Measurements from ENCODE around the gene PLG. TPM values are rescaled to one million over a fixed set of nuclear protein-coding genes. Genes with fewer than 3 reads are reported as not detected.
"Not testable (repeated sequence)": the region's sequence is repeated elsewhere in the genome, so short reads cannot be mapped to it uniquely, and the experiment has no call there.

Gene PLG
- total RNA-seq, 2 experiments from 2014 or later = not detected

GRCh38 chr6:160755165-160755564 is 53.1 kb downstream of the PLG start:
- no peak overlapping the region for H3K4me3 Mint-ChIP-seq
- ChIA-PET CTCF (interaction anchor here (1.0 to 1.8 kb wide), 3 partner anchors 12 to 616 kb away, joined by 3 to 7 read pairs (median 5); no protein-coding TSS in a partner anchor), POLR2A (no interaction called here)
- ATAC-seq (no peak), DNase-seq (no peak)
- no peak overlapping the region for H3K27ac Mint-ChIP-seq
- H3K9me3 Mint-ChIP-seq (ENCODE audit: low read depth) = no peaks in the 10 kb centered on the region
- H3K27me3 Mint-ChIP-seq = peaks cover 36% of the 10 kb centered on the region
- no peaks in the 10 kb centered on the region for H3K36me3 Mint-ChIP-seq (ENCODE audit: low read depth)
- H3K4me1 Mint-ChIP-seq = no peaks in the 10 kb centered on the region
- intact Hi-C loops (cut with DNase I, micrococcal nuclease) = no loop called here

DNA sequence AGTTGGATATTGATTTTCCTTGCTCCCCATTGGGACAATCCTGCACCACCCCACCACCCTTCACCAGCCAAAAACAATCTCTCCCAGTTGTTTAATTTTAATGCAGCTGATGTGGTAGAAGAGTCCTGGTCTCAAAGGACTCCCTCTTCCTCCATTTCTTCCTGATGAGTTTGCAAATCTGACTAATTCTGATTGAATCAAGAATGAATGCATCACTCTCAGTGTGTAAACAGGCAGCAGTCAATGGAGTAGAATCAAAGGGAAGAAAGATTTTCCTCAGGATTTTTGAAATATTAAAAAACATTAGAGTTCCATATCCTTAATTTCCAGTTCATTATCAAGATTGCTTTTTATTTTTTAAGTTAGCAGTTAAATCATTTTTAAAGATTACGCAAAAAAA is 54.0 kb downstream of the PLG start:
- ATAC-seq (no peak), DNase-seq (no peak)
- intact Hi-C loops (cut with DNase I, micrococcal nuclease) = no loop called here
- H3K27me3 Mint-ChIP-seq = peaks cover 33% of the 10 kb centered on the region
- H3K4me3 Mint-ChIP-seq = no peak overlapping the region
- ChIA-PET CTCF (interaction anchor here (1.1 to 1.8 kb wide), 2 partner anchors 23 to 615 kb away, joined by 3 to 7 read pairs; no protein-coding TSS in a partner anchor), POLR2A (no interaction called here)
- no peak overlapping the region for H3K27ac Mint-ChIP-seq
- H3K9me3 Mint-ChIP-seq (ENCODE audit: low read depth) = no peaks in the 10 kb centered on the region
- H3K36me3 Mint-ChIP-seq (ENCODE audit: low read depth) = no peaks in the 10 kb centered on the region
- no peaks in the 10 kb centered on the region for H3K4me1 Mint-ChIP-seq

DNA sequence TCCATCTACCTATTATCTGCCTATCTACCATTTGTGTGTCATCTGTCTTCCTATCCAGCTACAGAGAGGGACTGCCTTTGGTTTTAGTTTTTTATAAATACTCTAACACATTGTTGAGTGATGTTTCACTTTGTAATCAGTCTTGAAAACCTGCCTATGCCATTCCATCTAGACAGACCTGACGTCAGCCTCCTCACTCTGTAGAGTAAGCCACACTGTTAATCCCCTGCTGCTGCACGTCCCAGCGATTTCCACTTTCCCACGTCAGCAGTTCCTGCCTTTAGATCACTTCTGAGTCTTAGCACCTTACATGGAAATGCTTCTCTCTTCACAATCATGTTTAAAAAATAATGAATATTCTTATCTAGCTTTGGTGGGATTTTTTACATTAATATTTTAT is 54.8 kb downstream of the PLG start:
- ChIA-PET CTCF (no interaction called here), POLR2A (no interaction called here)
- H3K4me1 Mint-ChIP-seq = no peaks in the 10 kb centered on the region
- H3K4me3 Mint-ChIP-seq = no peak overlapping the region
- no peak overlapping the region for H3K27ac Mint-ChIP-seq
- no peaks in the 10 kb centered on the region for H3K36me3 Mint-ChIP-seq (ENCODE audit: low read depth)
- H3K9me3 Mint-ChIP-seq (ENCODE audit: low read depth) = no peaks in the 10 kb centered on the region
- ATAC-seq = no peak
- no peak for DNase-seq
- intact Hi-C loops (cut with DNase I, micrococcal nuclease) = no loop called here
- peaks cover 31% of the 10 kb centered on the region for H3K27me3 Mint-ChIP-seq

DNA sequence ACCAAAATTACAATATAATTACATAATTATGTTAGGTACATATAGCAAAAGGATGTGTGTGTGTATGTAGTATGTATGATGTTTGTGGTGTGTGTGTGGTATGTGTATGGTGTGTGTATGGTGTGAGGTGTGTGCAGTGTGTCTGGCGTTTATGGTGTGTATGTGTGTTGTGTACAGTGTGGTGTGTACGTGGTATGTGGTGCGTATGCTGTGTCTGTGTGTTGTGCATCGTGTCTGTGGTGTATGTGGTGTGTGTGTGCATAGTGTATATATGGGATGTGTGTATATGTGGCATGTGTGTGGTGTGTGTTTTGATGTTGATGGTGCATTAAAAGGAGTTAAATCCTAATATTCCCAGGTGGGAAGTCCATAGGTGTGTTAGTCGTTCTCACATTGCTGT is 62.8 kb downstream of the PLG start:
- POLR2A ChIA-PET = no interaction called here
- intact Hi-C loops (cut with DNase I, micrococcal nuclease) = no loop called here
- H3K4me3 Mint-ChIP-seq = no peak overlapping the region

GRCh38 chr6:160765412-160765811 is 63.4 kb downstream of the PLG start:
- Mint-ChIP-seq H3K9me3 (ENCODE audit: low read depth) (peaks cover 6% of the 10 kb centered on the region), H3K4me1 (peaks cover 7% of the 10 kb centered on the region), H3K27ac (no peak overlapping the region), H3K27me3 (peaks cover 31% of the 10 kb centered on the region), H3K4me3 (no peak overlapping the region), H3K36me3 (ENCODE audit: low read depth) (no peaks in the 10 kb centered on the region)
- CTCF ChIA-PET = interaction anchor here (1.1 kb wide), 1 partner anchor 112 kb away, joined by 3 read pairs; no protein-coding TSS in a partner anchor
- POLR2A ChIA-PET = no interaction called here
- no peak for ATAC-seq
- DNase-seq = no peak
- intact Hi-C loops (cut with DNase I, micrococcal nuclease) = no loop called here

More for the DNA sequence above, 62.8 kb downstream of the PLG start:
- Mint-ChIP-seq H3K36me3 (ENCODE audit: low read depth) (no peaks in the 10 kb centered on the region), H3K9me3 (ENCODE audit: low read depth) (peaks cover 6% of the 10 kb centered on the region), H3K27ac (no peak overlapping the region), H3K27me3 (peaks cover 31% of the 10 kb centered on the region), H3K4me1 (peaks cover 7% of the 10 kb centered on the region)
- DNase-seq (no peak), ATAC-seq (no peak)
- CTCF ChIA-PET = no interaction called here

GRCh38 chr6:160766657-160766988 is 64.6 kb downstream of the PLG start:
- ATAC-seq (no peak), DNase-seq (no peak)
- Mint-ChIP-seq H3K4me3 (no peak overlapping the region), H3K4me1 (peaks cover 7% of the 10 kb centered on the region), H3K9me3 (ENCODE audit: low read depth) (peaks cover 6% of the 10 kb centered on the region), H3K27ac (no peak overlapping the region), H3K36me3 (ENCODE audit: low read depth) (no peaks in the 10 kb centered on the region), H3K27me3 (peaks cover 31% of the 10 kb centered on the region)
- POLR2A ChIA-PET = no interaction called here
- CTCF ChIA-PET = interaction anchor here (0.8 to 1.3 kb wide), 6 partner anchors 8 to 33 kb away, joined by 3 to 5 read pairs (median 4); no protein-coding TSS in a partner anchor
- intact Hi-C loops (cut with DNase I, micrococcal nuclease) = loop anchor here in 1 of 2 experiments (1.0 kb wide), 1 partner anchor 33 kb away; no protein-coding TSS in a partner anchor

DNA sequence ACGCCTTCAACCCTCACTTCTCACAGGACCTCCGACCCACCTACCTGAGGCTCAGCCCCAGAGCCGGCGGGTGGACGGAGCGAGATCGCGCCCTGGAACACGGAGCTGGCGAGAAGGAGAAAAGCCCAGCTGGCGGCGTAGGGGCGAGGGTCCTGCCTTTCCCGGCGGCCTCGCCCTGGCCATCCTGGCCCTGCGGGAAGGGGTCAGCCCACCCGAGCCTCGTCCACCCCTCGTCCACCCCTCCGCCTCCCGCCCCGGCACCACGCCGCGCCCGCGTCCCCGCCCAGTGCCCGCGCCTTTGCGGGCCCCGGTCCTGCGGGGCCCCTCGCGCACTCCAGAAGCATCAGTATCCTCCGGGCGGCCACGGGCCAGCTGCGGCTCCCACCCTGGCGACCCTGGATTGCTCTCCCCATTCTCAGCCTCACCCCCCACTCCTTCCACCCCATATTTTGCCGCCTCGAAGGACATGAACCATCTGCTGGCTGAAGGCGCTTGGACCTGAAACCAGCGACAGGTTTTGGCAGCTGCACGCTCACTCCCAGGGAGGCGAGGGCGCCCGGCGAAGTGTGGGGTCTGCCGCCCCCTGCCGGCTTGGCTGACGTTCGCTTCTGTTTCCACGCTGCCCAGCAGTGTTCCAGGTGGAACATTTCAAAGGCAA is 65.1 kb downstream of the PLG start:
- CTCF ChIA-PET = interaction anchor here (0.6 to 1.3 kb wide), 8 partner anchors 8 to 1388 kb away, joined by 3 to 5 read pairs (median 3); no protein-coding TSS in a partner anchor
- Mint-ChIP-seq H3K9me3 (ENCODE audit: low read depth) (peaks cover 6% of the 10 kb centered on the region), H3K4me3 (peak overlapping the region; percentile 60), H3K27ac (no peak overlapping the region), H3K4me1 (peaks cover 7% of the 10 kb centered on the region), H3K27me3 (peaks cover 33% of the 10 kb centered on the region), H3K36me3 (ENCODE audit: low read depth) (no peaks in the 10 kb centered on the region)
- peak; percentile 86 for ATAC-seq
- intact Hi-C loops (cut with DNase I, micrococcal nuclease) = loop anchor here (1.0 kb wide), 2 partner anchors 34 to 247 kb away; no protein-coding TSS in a partner anchor
- peak; percentile 75 for DNase-seq
- POLR2A ChIA-PET = no interaction called here

GRCh38 chr6:160767647-160768019 is 65.6 kb downstream of the PLG start:
- no peaks in the 10 kb centered on the region for H3K36me3 Mint-ChIP-seq (ENCODE audit: low read depth)
- no peak overlapping the region for H3K27ac Mint-ChIP-seq
- peaks cover 29% of the 10 kb centered on the region for H3K27me3 Mint-ChIP-seq
- intact Hi-C loops (cut with DNase I, micrococcal nuclease) = loop anchor here in 1 of 2 experiments (1.0 kb wide), 2 partner anchors 34 to 247 kb away; no protein-coding TSS in a partner anchor
- DNase-seq = no peak
- ATAC-seq = no peak
- H3K4me3 Mint-ChIP-seq = no peak overlapping the region
- H3K4me1 Mint-ChIP-seq = peaks cover 7% of the 10 kb centered on the region
- ChIA-PET POLR2A (no interaction called here), CTCF (interaction anchor here (0.6 to 1.3 kb wide), 3 partner anchors 9 to 172 kb away, joined by 3 read pairs; no protein-coding TSS in a partner anchor)
- H3K9me3 Mint-ChIP-seq (ENCODE audit: low read depth) = peaks cover 2% of the 10 kb centered on the region

DNA sequence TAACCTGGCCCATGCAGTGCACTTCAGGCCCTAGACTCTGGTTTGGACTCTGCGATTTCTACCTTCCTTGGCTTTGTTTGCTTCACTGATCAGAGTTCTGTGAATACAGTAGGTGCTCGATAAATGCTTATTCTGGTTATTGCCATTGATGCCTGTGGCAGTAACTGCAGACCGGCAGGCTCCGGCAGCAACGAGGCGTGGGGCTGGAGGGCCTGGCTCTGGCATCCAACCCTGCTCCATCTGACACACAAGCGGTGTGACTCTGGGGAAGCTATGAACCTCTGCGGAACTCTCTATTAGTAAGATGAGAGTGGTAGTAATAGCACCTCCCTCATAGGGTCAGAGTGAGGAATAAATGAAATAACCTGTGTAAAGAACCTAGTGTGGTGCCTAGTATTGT is 66.1 kb downstream of the PLG start:
- no peaks in the 10 kb centered on the region for H3K9me3 Mint-ChIP-seq (ENCODE audit: low read depth)
- intact Hi-C loops (cut with DNase I, micrococcal nuclease) = no loop called here
- CTCF ChIA-PET = interaction anchor here (0.6 to 1.3 kb wide), 2 partner anchors 10 to 12 kb away, joined by 3 read pairs; no protein-coding TSS in a partner anchor
- H3K27ac Mint-ChIP-seq = no peak overlapping the region
- peaks cover 27% of the 10 kb centered on the region for H3K27me3 Mint-ChIP-seq
- no peaks in the 10 kb centered on the region for H3K36me3 Mint-ChIP-seq (ENCODE audit: low read depth)
- POLR2A ChIA-PET = no interaction called here
- peaks cover 7% of the 10 kb centered on the region for H3K4me1 Mint-ChIP-seq
- ATAC-seq (no peak), DNase-seq (no peak)
- no peak overlapping the region for H3K4me3 Mint-ChIP-seq

DNA sequence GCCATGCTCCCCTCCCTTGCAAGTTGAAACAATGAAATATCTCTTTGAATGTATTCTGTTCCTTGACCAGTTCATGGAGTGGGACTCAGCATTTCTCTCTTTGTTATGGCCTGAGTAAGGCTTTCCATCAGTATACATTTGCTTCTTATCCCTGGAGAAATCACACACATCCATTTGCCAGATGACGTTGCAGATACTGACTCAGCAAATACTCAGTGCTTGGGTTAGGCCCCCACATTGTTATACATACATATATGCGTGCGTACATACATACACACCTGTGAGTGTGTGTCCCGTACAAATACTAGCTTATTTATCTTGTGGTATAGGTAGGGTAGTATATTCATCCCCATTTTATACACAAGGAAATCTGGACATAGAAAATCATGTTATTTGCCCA is 72.4 kb downstream of the PLG start:
- DNase-seq (no peak), ATAC-seq (no peak)
- H3K4me1 Mint-ChIP-seq = no peaks in the 10 kb centered on the region
- H3K36me3 Mint-ChIP-seq (ENCODE audit: low read depth) = no peaks in the 10 kb centered on the region
- intact Hi-C loops (cut with DNase I, micrococcal nuclease) = no loop called here
- POLR2A ChIA-PET = no interaction called here
- no peak overlapping the region for H3K27ac Mint-ChIP-seq
- H3K4me3 Mint-ChIP-seq = no peak overlapping the region
- CTCF ChIA-PET = no interaction called here
- H3K27me3 Mint-ChIP-seq = peaks cover 5% of the 10 kb centered on the region
- H3K9me3 Mint-ChIP-seq (ENCODE audit: low read depth) = no peaks in the 10 kb centered on the region

- Mint-ChIP-seq H3K9me3 (ENCODE audit: low read depth) (no peaks in the 10 kb centered on the region), H3K4me3 (no peak overlapping the region), H3K27ac (no peak overlapping the region), H3K4me1 (no peaks in the 10 kb centered on the region), H3K27me3 (peaks cover 7% of the 10 kb centered on the region), H3K36me3 (ENCODE audit: low read depth) (no peaks in the 10 kb centered on the region)
- ChIA-PET POLR2A (no interaction called here), CTCF (no interaction called here)
- DNase-seq (no peak), ATAC-seq (no peak)
- intact Hi-C loops (cut with DNase I, micrococcal nuclease) = no loop called here
Observed at GRCh38 chr6:160775792-160776580, 73.9 kb downstream of the PLG start.

DNA sequence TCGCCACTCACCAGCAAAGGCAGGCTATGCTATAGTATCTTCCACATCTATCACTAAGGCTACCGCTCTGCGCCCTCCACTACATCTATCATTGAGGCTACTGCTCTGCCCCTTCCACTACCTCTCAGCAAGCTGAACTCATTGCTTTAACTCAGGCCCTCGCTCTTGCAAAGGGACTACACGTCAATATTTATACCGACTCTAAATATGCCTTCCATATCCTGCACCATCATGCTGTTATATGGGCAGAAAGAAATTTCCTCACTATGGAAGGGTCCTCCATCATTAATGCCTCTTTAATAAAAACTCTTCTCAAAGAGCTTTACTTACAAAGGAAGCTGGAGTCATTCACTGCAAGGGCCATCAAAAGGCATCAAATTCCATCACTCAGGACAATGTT is 77.1 kb downstream of the PLG start:
- ATAC-seq; POLR2A ChIA-PET; H3K27ac Mint-ChIP-seq; H3K27me3 Mint-ChIP-seq; H3K4me3 Mint-ChIP-seq; H3K4me1 Mint-ChIP-seq; H3K36me3 Mint-ChIP-seq (ENCODE audit: low read depth); intact Hi-C loops (cut with DNase I, micrococcal nuclease); H3K9me3 Mint-ChIP-seq (ENCODE audit: low read depth); DNase-seq: not testable (repeated sequence)
- CTCF ChIA-PET = interaction anchor here (0.9 kb wide), 1 partner anchor 12 kb away, joined by 3 read pairs; no protein-coding TSS in a partner anchor

Measured in activated CD4-positive, alpha-beta T cell treated with anti-CD3 and anti-CD28 coated beads for 36 hours (primary cell).